Karpas-422 (cell line): ENCODE data around the gene ING4. TPM values are rescaled to one million over a fixed set of nuclear protein-coding genes. Genes with fewer than 3 reads are reported as not detected.

ENCODE experiments used
- DNase-seq: peaks from one replicate; pipeline ENCODE4 v3.0.0-alpha.2; 2015
- H2AFZ ChIP-seq: fragments of 200-600 bp; sonication (generic); 2 replicates; pipeline ENCODE4 v1.6.1; 2014; ENCODE audit warnings: antibody characterized with exemption, low read length, mixed read lengths
- H3K27ac ChIP-seq: fragments of 200-600 bp; sonication (generic); 2 replicates; pipeline ENCODE4 v1.5.1; 2014; ENCODE audit warnings: mild to moderate bottlenecking, low read length, moderate library complexity
- H3K27me3 ChIP-seq: fragments of 200-600 bp; sonication (generic); 2 replicates; pipeline ENCODE4 v1.6.1; 2014; ENCODE audit warnings: low read length, mixed read lengths
- H3K36me3 ChIP-seq: fragments of 200-600 bp; sonication (generic); 2 replicates; pipeline ENCODE4 v1.6.1; 2014; ENCODE audit warnings: low read length, mixed read lengths; ENCODE audit not compliant: insufficient read depth
- H3K4me1 ChIP-seq: fragments of 200-600 bp; sonication (generic); 2 replicates; pipeline ENCODE4 v1.6.1; 2014; ENCODE audit warnings: mild to moderate bottlenecking, low read length, mixed read lengths
- H3K4me2 ChIP-seq: fragments of 200-600 bp; sonication (generic); 2 replicates; pipeline ENCODE4 v1.6.1; 2014; ENCODE audit warnings: low read length, low read depth, mild to moderate bottlenecking; ENCODE audit not compliant: poor library complexity, severe bottlenecking
- H3K4me3 ChIP-seq: fragments of 200-600 bp; sonication (generic); 2 replicates; pipeline ENCODE4 v1.5.1; 2014; ENCODE audit warnings: mild to moderate bottlenecking, antibody characterized with exemption, low read length, mixed read lengths
- H3K79me2 ChIP-seq: fragments of 200-600 bp; sonication (generic); 2 replicates; pipeline ENCODE4 v1.6.1; 2014; ENCODE audit warnings: mild to moderate bottlenecking, low read length, mixed read lengths
- H3K9ac ChIP-seq: fragments of 200-600 bp; sonication (generic); 2 replicates; pipeline ENCODE4 v1.6.0; 2014; ENCODE audit warnings: low read length
- H3K9me2 ChIP-seq: fragments of 200-600 bp; sonication (generic), shearing (Covaris generic); replicated peaks from 2 replicates; pipeline ENCODE4 v1.6.0; 2014; ENCODE audit warnings: mild to moderate bottlenecking, low read length, moderate library complexity; ENCODE audit not compliant: insufficient read depth
- H3K9me3 ChIP-seq: fragments of 300-700, 200-600 bp; sonication (generic); 2 replicates; pipeline ENCODE4 v1.6.1; 2014; ENCODE audit warnings: low read length, mixed read lengths
- H4K20me1 ChIP-seq: fragments of 200-600 bp; sonication (generic); 2 replicates; pipeline ENCODE4 v1.6.1; 2014; ENCODE audit warnings: mild to moderate bottlenecking, antibody characterized with exemption, low read length, low read depth; ENCODE audit not compliant: insufficient read depth
- total RNA-seq: library from RNA; depleted of rRNA; stranded (reverse); fragments of >200 nt; shearing (Covaris generic); gene quantifications from 2 replicates; pipeline ENCODE4 v1.2.3, GENCODE V29; 2014; ENCODE audit warnings: low replicate concordance

The ING4 gene
- total RNA-seq, 1 experiment from 2014 or later: 40.1 TPM

GRCh38 chr12:6667559-6668210, 4.8 kb upstream of the ING4 start:
- H3K9ac ChIP-seq: no peak overlapping the region
- H3K4me2 ChIP-seq: no peak overlapping the region
- H3K9me3 ChIP-seq: no peaks in the 10 kb centered on the region
- H3K79me2 ChIP-seq: peaks cover 2% of the 10 kb centered on the region
- no peak overlapping the region for H3K4me3 ChIP-seq
- no peaks in the 10 kb centered on the region for H3K9me2 ChIP-seq
- no peaks in the 10 kb centered on the region for H4K20me1 ChIP-seq
- H3K27me3 ChIP-seq: no peaks in the 10 kb centered on the region
- peaks cover 45% of the 10 kb centered on the region for H3K36me3 ChIP-seq
- no peak overlapping the region for H2AFZ ChIP-seq
- peak; percentile 52 for DNase-seq
- no peak overlapping the region for H3K27ac ChIP-seq
- H3K4me1 ChIP-seq: peaks cover 4% of the 10 kb centered on the region

GRCh38 chr12:6666211-6666610, 3.3 kb upstream of the ING4 start:
- no peaks in the 10 kb centered on the region for H3K9me2 ChIP-seq
- no peak overlapping the region for H2AFZ ChIP-seq
- peaks cover 16% of the 10 kb centered on the region for H3K79me2 ChIP-seq
- H3K27me3 ChIP-seq: no peaks in the 10 kb centered on the region
- no peaks in the 10 kb centered on the region for H4K20me1 ChIP-seq
- H3K36me3 ChIP-seq: peaks cover 31% of the 10 kb centered on the region
- H3K9me3 ChIP-seq: no peaks in the 10 kb centered on the region
- H3K4me2 ChIP-seq: no peak overlapping the region
- DNase-seq: no peak
- no peak overlapping the region for H3K9ac ChIP-seq
- H3K4me1 ChIP-seq: peaks cover 14% of the 10 kb centered on the region
- H3K4me3 ChIP-seq: no peak overlapping the region
- no peak overlapping the region for H3K27ac ChIP-seq

DNA sequence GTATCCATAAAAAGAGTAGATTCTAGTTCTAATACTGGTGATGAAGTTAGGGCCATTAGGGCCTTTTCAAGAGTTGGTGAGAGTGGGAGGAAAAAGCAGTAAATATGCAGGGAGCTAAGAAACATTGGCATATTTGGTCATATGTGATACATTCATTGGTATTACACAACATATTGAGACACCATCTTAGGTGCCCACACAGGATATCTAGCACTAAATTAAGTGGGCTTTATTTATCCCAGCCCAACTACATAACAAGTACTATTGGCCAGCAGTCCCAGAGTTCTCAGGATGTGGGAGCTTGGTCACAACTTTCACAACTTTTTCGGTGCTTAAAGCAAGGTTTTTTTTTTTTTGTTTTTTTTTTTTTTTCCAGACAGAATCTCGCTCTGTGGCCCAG, 2.0 kb upstream of the ING4 start:
- no peaks in the 10 kb centered on the region for H3K9me3 ChIP-seq
- H4K20me1 ChIP-seq: no peaks in the 10 kb centered on the region
- H3K4me2 ChIP-seq: no peak overlapping the region

GRCh38 chr12:6662602-6662905, 365 bp downstream of the ING4 start:
- Histone ChIP-seq H3K79me2 (peaks cover 16% of the 10 kb centered on the region), H2AFZ (no peak overlapping the region), H3K36me3 (peaks cover 5% of the 10 kb centered on the region; the same call in 1 of the 2 replicates), H3K4me1 (peaks cover 14% of the 10 kb centered on the region), H3K27me3 (no peaks in the 10 kb centered on the region), H3K9me2 (no peaks in the 10 kb centered on the region), H3K27ac (no peak overlapping the region), H3K9me3 (no peaks in the 10 kb centered on the region), H3K4me3 (peak overlapping the region; percentile 81), H4K20me1 (no peaks in the 10 kb centered on the region), H3K4me2 (peak overlapping the region; percentile 83), H3K9ac (peak overlapping the region; percentile 76)
- no peak for DNase-seq

More for the DNA sequence above, 2.0 kb upstream of the ING4 start:
- H3K36me3 ChIP-seq: peaks cover 18% of the 10 kb centered on the region
- H3K9ac ChIP-seq: no peak overlapping the region
- no peak for DNase-seq
- no peaks in the 10 kb centered on the region for H3K27me3 ChIP-seq
- no peak overlapping the region for H3K4me3 ChIP-seq
- no peak overlapping the region for H3K27ac ChIP-seq
- H3K79me2 ChIP-seq: peaks cover 16% of the 10 kb centered on the region
- no peak overlapping the region for H2AFZ ChIP-seq
- peaks cover 14% of the 10 kb centered on the region for H3K4me1 ChIP-seq
- no peaks in the 10 kb centered on the region for H3K9me2 ChIP-seq

- DNase-seq: no peak
- H3K27ac ChIP-seq: no peak overlapping the region
- 0 out of 2 replicates have a peak, but pooled peaks cover 3% of the 10 kb centered on the region for H3K4me1 ChIP-seq
- no peaks in the 10 kb centered on the region for H3K27me3 ChIP-seq
- no peaks in the 10 kb centered on the region for H3K9me3 ChIP-seq
- peaks cover 11% of the 10 kb centered on the region; the same call in 1 of the 2 replicates for H3K36me3 ChIP-seq
- H3K9ac ChIP-seq: no peak overlapping the region
- H3K4me3 ChIP-seq: no peak overlapping the region
- H3K9me2 ChIP-seq: no peaks in the 10 kb centered on the region
- no peak overlapping the region for H3K4me2 ChIP-seq
- no peaks in the 10 kb centered on the region for H3K79me2 ChIP-seq
- no peak overlapping the region for H2AFZ ChIP-seq
- H4K20me1 ChIP-seq: no peaks in the 10 kb centered on the region
Observed at GRCh38 chr12:6653987-6654386, 8.9 kb downstream of the ING4 start.

GRCh38 chr12:6653342-6653741, 9.6 kb downstream of the ING4 start:
- DNase-seq: no peak
- H3K4me2 ChIP-seq: no peak overlapping the region
- H3K4me1 ChIP-seq: 0 out of 2 replicates have a peak, but pooled peaks cover 3% of the 10 kb centered on the region
- no peaks in the 10 kb centered on the region for H3K9me3 ChIP-seq
- no peak overlapping the region for H3K4me3 ChIP-seq
- H3K9ac ChIP-seq: no peak overlapping the region
- no peaks in the 10 kb centered on the region for H4K20me1 ChIP-seq
- H3K79me2 ChIP-seq: no peaks in the 10 kb centered on the region
- H3K27me3 ChIP-seq: no peaks in the 10 kb centered on the region
- H3K27ac ChIP-seq: no peak overlapping the region
- H3K9me2 ChIP-seq: no peaks in the 10 kb centered on the region
- no peak overlapping the region for H2AFZ ChIP-seq
- H3K36me3 ChIP-seq: peaks cover 11% of the 10 kb centered on the region; the same call in 1 of the 2 replicates

DNA sequence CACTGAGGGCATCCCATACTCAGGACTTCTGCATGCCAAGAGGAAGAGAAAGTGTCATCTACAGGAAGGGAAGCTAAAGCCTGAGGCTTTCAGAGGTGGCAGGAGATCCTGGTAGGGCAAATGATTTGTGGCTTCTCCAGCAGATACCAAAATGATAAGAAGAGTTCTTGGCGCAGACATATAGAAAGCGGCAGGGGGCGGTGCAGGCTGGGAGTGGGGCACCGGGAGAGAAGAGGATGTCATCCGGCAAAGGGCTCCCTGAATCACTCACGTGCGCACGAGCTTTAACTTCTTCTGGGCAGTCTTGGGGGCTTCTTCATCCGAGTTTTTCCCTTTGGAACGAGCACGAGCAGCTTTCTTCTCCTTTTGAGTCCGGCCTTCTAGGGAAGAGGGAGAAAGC, 10.5 kb downstream of the ING4 start:
- no peak for DNase-seq
- no peak overlapping the region for H3K4me3 ChIP-seq
- no peaks in the 10 kb centered on the region for H4K20me1 ChIP-seq
- no peak overlapping the region for H3K27ac ChIP-seq
- no peak overlapping the region for H3K4me2 ChIP-seq
- no peaks in the 10 kb centered on the region for H3K9me3 ChIP-seq
- H2AFZ ChIP-seq: no peak overlapping the region
- no peaks in the 10 kb centered on the region for H3K79me2 ChIP-seq
- no peaks in the 10 kb centered on the region for H3K9me2 ChIP-seq
- peaks cover 11% of the 10 kb centered on the region; the same call in 1 of the 2 replicates for H3K36me3 ChIP-seq
- no peak overlapping the region for H3K9ac ChIP-seq
- H3K27me3 ChIP-seq: no peaks in the 10 kb centered on the region
- H3K4me1 ChIP-seq: 0 out of 2 replicates have a peak, but pooled peaks cover 3% of the 10 kb centered on the region

GRCh38 chr12:6650832-6651231, 12.1 kb downstream of the ING4 start:
- no peaks in the 10 kb centered on the region for H3K4me1 ChIP-seq
- no peak overlapping the region for H3K27ac ChIP-seq
- no peaks in the 10 kb centered on the region for H3K27me3 ChIP-seq
- no peak for DNase-seq
- H3K9me2 ChIP-seq: no peaks in the 10 kb centered on the region
- peaks cover 9% of the 10 kb centered on the region; the same call in 1 of the 2 replicates for H3K36me3 ChIP-seq
- H3K9me3 ChIP-seq: no peaks in the 10 kb centered on the region
- no peak overlapping the region for H3K4me2 ChIP-seq
- H3K4me3 ChIP-seq: no peak overlapping the region
- no peak overlapping the region for H2AFZ ChIP-seq
- H3K79me2 ChIP-seq: no peaks in the 10 kb centered on the region
- no peak overlapping the region for H3K9ac ChIP-seq
- H4K20me1 ChIP-seq: no peaks in the 10 kb centered on the region
